LNCaP clone FGC (cell line): Measurements from ENCODE around the gene TXLNB.
A peak's percentile ranks its signal among the peaks of the same experiment; 100 is the strongest.
"Not testable (repeated sequence)": the region's sequence is repeated elsewhere in the genome, so short reads cannot be mapped to it uniquely, and the experiment has no call there.

Experiments
- DNase-seq: peaks from one replicate; pipeline ENCODE4 v3.0.0-alpha.2; 2011; ENCODE audit warnings: low read depth
- H3K4me3 ChIP-seq: 2 replicates; pipeline ENCODE4 v1.5.1; 2011; ENCODE audit warnings: mild to moderate bottlenecking, low read depth, low read length, control low read depth
- TF ChIP-seq, protein P1 (sequence below): IDR thresholded peaks from 2 replicates; pipeline ENCODE4 v1.5.1; 2012; ENCODE audit warnings: mild to moderate bottlenecking; ENCODE audit not compliant: control insufficient read depth, insufficient read depth; ENCODE audit errors: extremely low read depth

The TXLNB gene

DNA sequence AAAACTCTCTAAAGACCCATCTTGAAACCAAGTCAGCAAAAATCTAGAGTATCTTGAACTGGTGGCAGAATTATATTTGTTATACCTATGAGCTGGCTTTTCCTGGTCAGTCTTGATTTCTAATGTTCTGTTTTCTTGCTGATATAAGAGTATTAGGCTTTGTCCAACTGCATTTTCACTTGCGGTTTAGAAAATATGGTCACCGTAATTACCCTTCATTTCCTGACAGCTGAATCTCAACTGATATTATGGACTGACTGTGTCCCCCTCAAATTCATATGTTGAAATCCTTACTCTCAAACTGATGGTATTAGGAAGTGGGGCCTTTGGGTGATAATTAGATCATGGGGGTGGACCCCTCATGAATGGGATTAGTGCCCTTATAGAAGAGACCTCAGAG lies 72.1 kb downstream of the TXLNB start:
- no peak for DNase-seq
- H3K4me3 ChIP-seq, result no peak overlapping the region
- TF ChIP-seq, protein P1, sequence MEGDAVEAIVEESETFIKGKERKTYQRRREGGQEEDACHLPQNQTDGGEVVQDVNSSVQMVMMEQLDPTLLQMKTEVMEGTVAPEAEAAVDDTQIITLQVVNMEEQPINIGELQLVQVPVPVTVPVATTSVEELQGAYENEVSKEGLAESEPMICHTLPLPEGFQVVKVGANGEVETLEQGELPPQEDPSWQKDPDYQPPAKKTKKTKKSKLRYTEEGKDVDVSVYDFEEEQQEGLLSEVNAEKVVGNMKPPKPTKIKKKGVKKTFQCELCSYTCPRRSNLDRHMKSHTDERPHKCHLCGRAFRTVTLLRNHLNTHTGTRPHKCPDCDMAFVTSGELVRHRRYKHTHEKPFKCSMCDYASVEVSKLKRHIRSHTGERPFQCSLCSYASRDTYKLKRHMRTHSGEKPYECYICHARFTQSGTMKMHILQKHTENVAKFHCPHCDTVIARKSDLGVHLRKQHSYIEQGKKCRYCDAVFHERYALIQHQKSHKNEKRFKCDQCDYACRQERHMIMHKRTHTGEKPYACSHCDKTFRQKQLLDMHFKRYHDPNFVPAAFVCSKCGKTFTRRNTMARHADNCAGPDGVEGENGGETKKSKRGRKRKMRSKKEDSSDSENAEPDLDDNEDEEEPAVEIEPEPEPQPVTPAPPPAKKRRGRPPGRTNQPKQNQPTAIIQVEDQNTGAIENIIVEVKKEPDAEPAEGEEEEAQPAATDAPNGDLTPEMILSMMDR, result no peak

DNA sequence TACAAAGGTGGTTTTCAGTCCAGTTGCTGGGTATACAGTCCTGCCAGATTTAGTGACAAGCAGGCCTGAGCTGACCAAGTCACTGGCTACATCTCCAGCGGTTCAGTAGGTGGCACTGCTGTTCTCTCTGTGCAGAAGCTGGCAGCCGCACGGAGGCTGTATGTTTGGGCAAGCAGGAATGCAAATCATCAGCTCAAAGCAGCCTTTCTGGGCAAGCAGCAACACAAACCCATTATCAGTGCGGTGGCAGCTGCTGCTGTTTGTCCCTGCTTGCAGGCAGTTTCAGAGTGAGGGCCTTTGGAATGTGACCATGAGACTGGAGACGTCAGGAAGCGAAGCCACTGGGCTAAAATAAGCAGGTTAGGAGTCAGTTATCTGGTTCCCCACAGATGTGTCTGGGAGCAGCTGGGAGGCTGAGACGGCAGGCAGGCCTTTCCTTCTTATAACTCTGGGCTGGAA lies 72.5 kb downstream of the TXLNB start:
- peak; percentile 82 for DNase-seq
- TF ChIP-seq, protein P1, result peak; percentile 94
- H3K4me3 ChIP-seq, result no peak overlapping the region

DNA sequence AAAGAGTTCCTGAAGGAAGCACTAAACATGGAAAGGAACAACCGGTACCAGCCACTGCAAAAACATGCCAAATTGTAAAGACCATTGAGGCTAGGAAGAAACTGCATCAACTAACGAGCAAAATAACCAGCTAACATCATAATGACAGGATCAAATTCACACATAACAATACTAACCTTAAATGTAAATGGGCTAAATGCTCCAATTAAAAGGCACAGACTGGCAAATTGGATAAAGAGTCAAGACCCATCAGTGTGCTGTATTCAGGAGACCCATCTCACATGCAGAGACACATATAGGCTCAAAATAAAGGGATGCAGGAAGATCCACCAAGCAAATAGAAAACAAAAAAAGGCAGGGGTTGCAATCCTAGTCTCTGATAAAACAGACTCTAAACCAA lies 79.3 kb downstream of the TXLNB start:
- not testable (repeated sequence) for H3K4me3 ChIP-seq, DNase-seq

DNA sequence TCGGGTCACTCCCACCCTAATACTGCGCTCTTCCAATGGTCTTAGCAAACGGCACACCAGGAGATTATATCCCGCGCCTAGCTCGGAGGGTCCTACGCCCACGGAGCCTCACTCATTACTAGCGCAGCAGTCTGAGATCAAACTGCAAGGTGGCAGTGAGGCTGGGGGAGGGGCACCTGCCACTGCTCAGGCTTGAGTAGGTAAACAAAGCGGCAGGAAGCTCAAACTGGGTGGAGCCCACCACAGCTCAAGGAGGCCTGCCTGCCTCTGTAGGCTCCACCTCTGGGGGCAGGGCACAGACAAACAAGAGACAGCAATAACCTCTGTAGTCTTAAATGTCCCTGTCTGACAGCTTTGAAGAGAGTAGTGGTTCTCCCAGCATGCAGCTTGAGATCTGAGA lies 81.0 kb downstream of the TXLNB start:
- DNase-seq, result not testable (repeated sequence)

DNA sequence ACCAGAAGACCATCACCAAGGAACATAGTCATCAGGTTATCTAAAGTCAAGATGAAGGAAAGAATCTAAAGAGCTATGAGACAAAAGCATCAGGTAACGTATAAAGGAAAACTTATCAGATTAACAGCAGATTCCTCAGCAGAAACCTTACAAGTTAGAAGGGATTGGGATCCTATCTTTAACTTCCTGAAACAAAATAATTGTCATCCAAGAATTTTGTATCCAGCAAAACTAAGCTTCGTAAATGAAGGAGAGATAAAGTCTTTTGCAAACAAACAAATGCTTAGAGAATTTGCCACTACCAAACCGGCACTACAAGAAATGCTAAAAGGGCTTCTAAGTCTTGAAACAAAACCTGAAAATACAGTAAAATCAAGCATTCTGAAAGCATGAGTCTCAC lies 86.0 kb downstream of the TXLNB start:
- no peak for DNase-seq
- no peak overlapping the region for H3K4me3 ChIP-seq
- TF ChIP-seq, protein P1, result no peak

More for the DNA sequence above, 81.0 kb downstream of the TXLNB start:
- H3K4me3 ChIP-seq, result not testable (repeated sequence)

DNA sequence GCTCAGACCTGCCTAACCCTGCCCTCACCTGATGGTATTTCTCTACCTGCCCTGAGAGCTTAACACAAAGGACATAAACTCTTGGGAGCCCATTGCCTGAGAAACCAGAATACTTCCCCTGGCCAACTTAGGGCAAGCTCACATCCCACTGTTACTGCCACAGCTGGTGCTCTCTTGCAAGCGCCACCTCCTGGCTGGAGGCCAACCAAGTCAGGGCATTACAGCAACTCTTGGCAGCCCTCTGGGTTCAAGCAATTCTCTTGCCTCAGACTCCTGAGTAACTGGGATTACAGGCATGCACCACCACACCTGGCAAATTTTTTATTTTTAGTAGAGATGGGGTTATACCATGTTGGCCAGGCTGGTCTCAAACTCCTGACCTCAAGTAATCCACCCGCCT lies 86.8 kb downstream of the TXLNB start:
- TF ChIP-seq, protein P1, result no peak
- DNase-seq, result no peak
- no peak overlapping the region for H3K4me3 ChIP-seq

DNA sequence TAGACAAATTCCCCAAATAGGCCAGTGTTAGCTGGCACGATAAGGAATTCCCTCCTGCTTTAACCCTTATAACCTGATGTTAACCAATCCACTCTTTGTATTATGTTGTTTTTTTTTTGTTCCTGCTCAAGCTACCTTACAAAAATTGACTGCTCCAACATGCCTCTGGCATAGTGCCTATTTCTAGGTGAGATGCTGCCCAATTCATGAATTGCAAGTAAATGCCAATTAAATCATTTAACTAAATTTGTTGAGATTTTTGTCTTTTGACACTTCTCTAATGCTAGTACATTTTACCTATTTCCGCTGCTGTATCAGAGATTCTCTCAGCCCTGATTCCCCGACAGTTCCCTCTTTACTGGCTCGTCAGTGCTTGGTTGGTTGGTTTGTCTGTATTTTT lies 90.4 kb downstream of the TXLNB start:
- no peak overlapping the region for H3K4me3 ChIP-seq
- TF ChIP-seq, protein P1, result no peak
- no peak for DNase-seq

DNA sequence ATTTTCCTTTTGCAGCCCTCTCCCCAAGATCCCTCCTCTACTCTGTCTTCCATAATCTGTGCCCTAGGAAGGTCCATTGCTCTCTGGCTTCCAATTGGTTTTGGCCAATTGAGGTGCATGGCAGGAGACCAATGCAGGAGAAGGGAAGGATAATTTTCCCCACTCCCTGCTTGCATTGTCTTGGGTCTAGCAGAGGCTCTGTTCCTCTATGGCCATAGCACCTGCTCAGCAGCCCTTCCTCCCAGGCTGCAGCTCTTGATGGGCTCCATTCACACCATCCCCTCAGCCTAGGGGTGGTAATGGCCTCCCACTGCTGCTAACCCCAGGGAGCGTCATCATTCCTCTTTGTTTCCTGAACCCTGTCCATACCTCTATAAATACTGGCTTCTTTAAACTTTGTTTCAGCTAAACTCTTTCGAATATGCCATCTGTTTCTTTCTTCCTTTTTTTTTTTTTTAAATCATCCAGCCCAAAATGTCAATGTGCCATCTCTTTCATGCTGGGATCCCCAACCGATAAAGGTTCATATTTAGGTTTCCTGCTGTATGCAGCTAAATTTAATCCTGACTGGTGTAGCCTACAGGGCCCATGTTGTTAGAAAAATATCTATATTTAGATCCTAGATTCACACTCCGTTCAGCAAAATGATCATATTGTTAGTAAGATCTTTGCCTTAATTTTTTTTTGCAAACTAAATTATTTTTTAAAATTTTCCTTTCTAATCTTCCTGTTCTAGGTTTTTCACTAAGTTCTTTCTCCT lies 93.1 kb downstream of the TXLNB start:
- TF ChIP-seq, protein P1, result no peak
- H3K4me3 ChIP-seq, result no peak overlapping the region
- DNase-seq, result no peak
